H9 (cell line): ENCODE measurements around the gene KRT78. TPM values are rescaled to one million over a fixed set of nuclear protein-coding genes. Genes with fewer than 3 reads are reported as not detected.

ENCODE experiments used
- DNase-seq: peaks from one replicate; pipeline ENCODE4 v3.0.0-alpha.2; 2017
- H2AFZ ChIP-seq: one replicate; pipeline ENCODE4 v1.6.1; 2013; ENCODE audit warnings: mild to moderate bottlenecking, low read length, control low read depth, moderate library complexity
- H2AK5ac ChIP-seq: 2 replicates; pipeline ENCODE4 v1.6.1; 2013; ENCODE audit warnings: low read length, control low read depth, mixed read lengths; ENCODE audit not compliant: insufficient read length
- H2BK120ac ChIP-seq: one replicate; pipeline ENCODE4 v1.6.1; 2013; ENCODE audit warnings: low read depth, mild to moderate bottlenecking, low read length, control low read depth, inconsistent platforms; ENCODE audit not compliant: poor library complexity, severe bottlenecking
- H2BK12ac ChIP-seq: 2 replicates; pipeline ENCODE4 v1.6.1; 2013; ENCODE audit warnings: low read length, control low read depth, mixed read lengths, low read depth; ENCODE audit not compliant: insufficient read length
- H2BK15ac ChIP-seq: 2 replicates; pipeline ENCODE4 v1.6.1; 2013; ENCODE audit warnings: low read depth, low read length, control low read depth
- H2BK20ac ChIP-seq: one replicate; pipeline ENCODE4 v1.6.1; 2013; ENCODE audit warnings: low read depth, mild to moderate bottlenecking, low read length, control low read depth, inconsistent platforms; ENCODE audit not compliant: poor library complexity, severe bottlenecking
- H2BK5ac ChIP-seq: 2 replicates; pipeline ENCODE4 v1.6.1; 2013; ENCODE audit warnings: low read length, control low read depth, mixed read lengths; ENCODE audit not compliant: insufficient read length
- H3K14ac ChIP-seq: 2 replicates; pipeline ENCODE4 v1.6.1; 2013; ENCODE audit warnings: low read length, control low read depth; ENCODE audit not compliant: insufficient read depth
- H3K18ac ChIP-seq: 2 replicates; pipeline ENCODE4 v1.6.1; 2013; ENCODE audit warnings: low read depth, mild to moderate bottlenecking, mixed read lengths, low read length, control low read depth; ENCODE audit not compliant: insufficient read length
- H3K23ac ChIP-seq: 2 replicates; pipeline ENCODE4 v1.6.1; 2013; ENCODE audit warnings: low read length, control low read depth, mixed read lengths, low read depth; ENCODE audit not compliant: insufficient read length
- H3K23me2 ChIP-seq: 2 replicates; pipeline ENCODE4 v1.6.1; 2013; ENCODE audit warnings: low read depth, mild to moderate bottlenecking, mixed read lengths, low read length, control low read depth; ENCODE audit not compliant: insufficient read length, poor library complexity, severe bottlenecking
- H3K27ac ChIP-seq: 2 replicates; pipeline ENCODE4 v1.5.1; 2013; ENCODE audit warnings: low read length, control low read depth, mixed read lengths, low read depth; ENCODE audit not compliant: insufficient read length
- H3K27me3 ChIP-seq: 2 replicates; pipeline ENCODE4 v1.6.1; 2013; ENCODE audit warnings: low read length, control low read depth, inconsistent platforms; ENCODE audit not compliant: insufficient read depth
- H3K4ac ChIP-seq: 2 replicates; pipeline ENCODE4 v1.6.1; 2013; ENCODE audit warnings: low read depth, mild to moderate bottlenecking, control low read depth, inconsistent platforms, low read length, moderate library complexity
- H3K4me1 ChIP-seq: 2 replicates; pipeline ENCODE4 v1.6.1; 2013; ENCODE audit warnings: low read length, control low read depth, inconsistent platforms; ENCODE audit not compliant: insufficient read depth
- H3K4me2 ChIP-seq: 2 replicates; pipeline ENCODE4 v1.6.1; 2013; ENCODE audit warnings: low read length, control low read depth, mixed read lengths; ENCODE audit not compliant: insufficient read length, insufficient read depth
- H3K56ac ChIP-seq: 2 replicates; pipeline ENCODE4 v1.6.1; 2013; ENCODE audit warnings: low read depth, mild to moderate bottlenecking, mixed read lengths, low read length, control low read depth; ENCODE audit not compliant: insufficient read length
- H3K79me1 ChIP-seq: 2 replicates; pipeline ENCODE4 v1.6.1; 2013; ENCODE audit warnings: low read depth, mild to moderate bottlenecking, moderate library complexity, low read length, control low read depth, inconsistent platforms; ENCODE audit not compliant: insufficient read depth, poor library complexity, severe bottlenecking
- H3K79me2 ChIP-seq: 2 replicates; pipeline ENCODE4 v1.6.1; 2013; ENCODE audit warnings: low read length, control low read depth, inconsistent platforms; ENCODE audit not compliant: insufficient read depth
- H3K9ac ChIP-seq: 2 replicates; pipeline ENCODE4 v1.6.1; 2013; ENCODE audit warnings: low read length, control low read depth, mixed read lengths; ENCODE audit not compliant: insufficient read length; ENCODE audit errors: extremely low read depth
- H3K9me3 ChIP-seq: one replicate; pipeline ENCODE4 v1.6.1; 2013; ENCODE audit warnings: low read depth, low read length, inconsistent platforms; ENCODE audit not compliant: control insufficient read depth
- H3T11ph ChIP-seq: one replicate; pipeline ENCODE4 v1.6.1; 2013; ENCODE audit warnings: mild to moderate bottlenecking, low read length, control low read depth, inconsistent platforms
- H4K20me1 ChIP-seq: one replicate; pipeline ENCODE4 v1.6.1; 2013; ENCODE audit not compliant: control insufficient read depth, insufficient read length, insufficient read depth
- H4K5ac ChIP-seq: 2 replicates; pipeline ENCODE4 v1.6.1; 2013; ENCODE audit warnings: low read depth, mild to moderate bottlenecking, mixed read lengths, low read length, control low read depth; ENCODE audit not compliant: insufficient read length
- H4K8ac ChIP-seq: replicated peaks from 2 replicates; pipeline ENCODE4 v1.6.1; 2013; ENCODE audit warnings: low read length, control low read depth, mixed read lengths, low read depth; ENCODE audit not compliant: insufficient read length
- H4K91ac ChIP-seq: 2 replicates; pipeline ENCODE4 v1.6.1; 2013; ENCODE audit warnings: low read depth, mild to moderate bottlenecking, moderate library complexity, mixed read lengths, low read length, control low read depth; ENCODE audit not compliant: insufficient read length
- H3K27ac Mint-ChIP-seq, 3 experiments: 2 replicates in 2 of 3; 3 replicates in 1 of 3; pipeline ENCODE4 v1.8.0; 2020 to 2021; ENCODE audit warnings: mixed read lengths in 3 of 3, mild to moderate bottlenecking in 1 of 3, moderate library complexity in 1 of 3
- H3K27me3 Mint-ChIP-seq: 2 replicates; pipeline ENCODE4 v1.8.0; 2021; ENCODE audit warnings: low read depth, mild to moderate bottlenecking, moderate library complexity, mixed read lengths
- H3K36me3 Mint-ChIP-seq, 3 experiments: 2 replicates in 2 of 3; 3 replicates in 1 of 3; pipeline ENCODE4 v1.8.0; 2020 to 2021; ENCODE audit warnings: low read depth in 3 of 3, mixed read lengths in 3 of 3; ENCODE audit not compliant: insufficient read depth in 1 of 3
- H3K4me1 Mint-ChIP-seq, 2 experiments: 2 replicates each; pipeline ENCODE4 v1.8.0; 2020; ENCODE audit warnings: mixed read lengths in 2 of 2
- H3K4me3 Mint-ChIP-seq, 2 experiments: 2 replicates in 1 of 2; 3 replicates in 1 of 2; pipeline ENCODE4 v1.8.0; 2020 to 2021; ENCODE audit warnings: mild to moderate bottlenecking in 2 of 2, mixed read lengths in 2 of 2, moderate library complexity in 1 of 2
- H3K9me3 Mint-ChIP-seq, 2 experiments: 2 replicates in 1 of 2; 3 replicates in 1 of 2; pipeline ENCODE4 v1.8.0; 2020; ENCODE audit warnings: mild to moderate bottlenecking in 2 of 2, mixed read lengths in 2 of 2, moderate library complexity in 1 of 2
- WGBS: extraction: QIAGEN DNeasy Blood & Tissue Kit; methylation state at CpG from one replicate; pipeline ENCODE4 v1.1.7; 2013; ENCODE audit warnings: missing lambda C conversion rate, low lambda C conversion rate, mixed read lengths; ENCODE audit not compliant: insufficient read length; ENCODE audit errors: extremely low coverage; 5-methylcytosine and 5-hydroxymethylcytosine counted together
- total RNA-seq: library from RNA; stranded (reverse); gene quantifications from 2 replicates; pipeline ENCODE4 v1.2.1, GENCODE V29; 2021
- TF ChIP-seq, protein P1 (sequence below): fragments of 200-600 bp; sonication (generic); conservative IDR thresholded peaks from 3 replicates; pipeline ENCODE4 v1.8.0; 2021; ENCODE audit warnings: antibody characterized with exemption, mild to moderate bottlenecking

The KRT78 gene
- total RNA-seq, 1 experiment from 2014 or later, result not detected

DNA sequence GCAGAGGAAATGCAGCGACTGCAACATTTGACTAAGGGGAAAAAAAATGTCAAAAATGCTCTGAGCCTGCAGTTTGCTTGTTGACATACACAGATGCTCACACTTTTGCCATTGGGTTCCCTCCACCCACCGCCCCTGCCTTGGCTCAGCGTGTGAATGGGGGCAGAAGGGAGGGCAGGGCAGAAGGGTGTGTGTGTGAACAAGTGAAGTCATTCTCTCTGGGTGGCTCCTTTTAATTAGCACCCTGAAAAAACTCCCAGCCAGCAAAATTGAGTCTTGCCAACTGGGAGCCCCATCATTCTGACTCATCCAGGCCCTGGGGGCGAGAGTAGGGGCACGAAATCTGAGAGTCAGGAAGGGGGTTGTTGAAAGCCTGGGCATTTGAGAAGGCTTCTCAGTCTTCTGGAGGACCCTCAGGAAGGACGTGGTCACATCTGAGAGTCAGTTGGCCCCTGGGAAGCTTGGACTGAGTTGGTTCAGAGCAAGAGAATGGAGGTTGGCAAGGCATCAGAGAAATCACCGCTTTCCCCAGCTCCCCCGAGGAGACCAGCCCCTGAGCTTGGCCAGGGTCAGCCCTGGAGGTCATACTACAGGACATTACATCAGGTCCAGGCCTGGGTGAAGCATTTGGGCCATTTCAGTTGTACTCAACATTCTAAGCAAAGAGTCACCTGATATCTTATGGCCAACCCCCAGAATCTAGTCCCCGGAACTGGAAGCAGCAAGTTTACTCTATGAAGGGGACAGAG, 22.7 kb upstream of the KRT78 start:
- no peak for DNase-seq
- H3K56ac ChIP-seq, result no peak overlapping the region
- no CpG with 5 or more reads among the region's 9 CpGs for WGBS

More for the DNA sequence above, 22.7 kb upstream of the KRT78 start:
- Histone ChIP-seq H3K14ac (no peak overlapping the region), H3K9me3 (no peaks in the 10 kb centered on the region), H2BK5ac (no peak overlapping the region), H3K23ac (no peak overlapping the region), H3K18ac (no peak overlapping the region), H2BK15ac (no peak overlapping the region), H4K5ac (no peak overlapping the region), H3K4me1 (no peaks in the 10 kb centered on the region), H3K27ac (no peak overlapping the region), H4K8ac (no peak overlapping the region), H3K4me2 (no peak overlapping the region), H3K23me2 (peaks cover 3% of the 10 kb centered on the region), H3K9ac (no peak overlapping the region), H4K91ac (no peak overlapping the region), H2BK20ac (no peak overlapping the region), H3T11ph (no peak overlapping the region), H2BK12ac (no peak overlapping the region), H3K79me2 (no peaks in the 10 kb centered on the region), H3K27me3 (no peaks in the 10 kb centered on the region; the same call in 1 of the 2 replicates), H2AFZ (no peak overlapping the region), H4K20me1 (no peaks in the 10 kb centered on the region), H3K79me1 (no peaks in the 10 kb centered on the region), H2BK120ac (no peak overlapping the region), H2AK5ac (no peak overlapping the region), H3K4ac (no peak overlapping the region)
- H3K36me3 Mint-ChIP-seq, result no peaks in the 10 kb centered on the region
- H3K4me3 Mint-ChIP-seq, result no peak overlapping the region
- peaks cover 10 to 21% of the 10 kb centered on the region in 2 experiments for H3K4me1 Mint-ChIP-seq
- H3K27ac Mint-ChIP-seq, result no peak overlapping the region
- no peaks in the 10 kb centered on the region for H3K9me3 Mint-ChIP-seq
- TF ChIP-seq, protein P1, sequence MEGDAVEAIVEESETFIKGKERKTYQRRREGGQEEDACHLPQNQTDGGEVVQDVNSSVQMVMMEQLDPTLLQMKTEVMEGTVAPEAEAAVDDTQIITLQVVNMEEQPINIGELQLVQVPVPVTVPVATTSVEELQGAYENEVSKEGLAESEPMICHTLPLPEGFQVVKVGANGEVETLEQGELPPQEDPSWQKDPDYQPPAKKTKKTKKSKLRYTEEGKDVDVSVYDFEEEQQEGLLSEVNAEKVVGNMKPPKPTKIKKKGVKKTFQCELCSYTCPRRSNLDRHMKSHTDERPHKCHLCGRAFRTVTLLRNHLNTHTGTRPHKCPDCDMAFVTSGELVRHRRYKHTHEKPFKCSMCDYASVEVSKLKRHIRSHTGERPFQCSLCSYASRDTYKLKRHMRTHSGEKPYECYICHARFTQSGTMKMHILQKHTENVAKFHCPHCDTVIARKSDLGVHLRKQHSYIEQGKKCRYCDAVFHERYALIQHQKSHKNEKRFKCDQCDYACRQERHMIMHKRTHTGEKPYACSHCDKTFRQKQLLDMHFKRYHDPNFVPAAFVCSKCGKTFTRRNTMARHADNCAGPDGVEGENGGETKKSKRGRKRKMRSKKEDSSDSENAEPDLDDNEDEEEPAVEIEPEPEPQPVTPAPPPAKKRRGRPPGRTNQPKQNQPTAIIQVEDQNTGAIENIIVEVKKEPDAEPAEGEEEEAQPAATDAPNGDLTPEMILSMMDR, result no peak
- H3K27me3 Mint-ChIP-seq, result peaks cover 45% of the 10 kb centered on the region
